SK-N-MC (cell line): ENCODE data around the gene MMP25.

Source experiments
- EZH2 ChIP-seq: fragments of 200-600 bp; sonication (generic); IDR thresholded peaks from one replicate; pipeline ENCODE4 v1.6.1; 2017; ENCODE audit warnings: antibody characterized with exemption
- FOXP2 ChIP-seq: optimal IDR thresholded peaks from 2 replicates; pipeline ENCODE3; 2011; ENCODE audit warnings: mild to moderate bottlenecking, moderate library complexity; ENCODE audit not compliant: insufficient read depth; ENCODE audit errors: extremely low read length, control extremely low read depth
- POLR2AphosphoS5 ChIP-seq: IDR thresholded peaks from 2 replicates; pipeline ENCODE4 v1.6.1; 2012; ENCODE audit warnings: mild to moderate bottlenecking, low read depth, low read length, borderline replicate concordance

- TF ChIP-seq EZH2 (no peak), POLR2AphosphoS5 (no peak), FOXP2 (no peak)
These were observed at the start of gene MMP25 for GRCh38 chr16:3045758-3046640.
